ENCODE data around the gene DIPK1B. TPM values are rescaled to one million over a fixed set of nuclear protein-coding genes. Genes with fewer than 3 reads are reported as not detected.

DIPK1B gene
- total RNA-seq, 1 donor from 2014 or later, result 52.9 TPM

DNA sequence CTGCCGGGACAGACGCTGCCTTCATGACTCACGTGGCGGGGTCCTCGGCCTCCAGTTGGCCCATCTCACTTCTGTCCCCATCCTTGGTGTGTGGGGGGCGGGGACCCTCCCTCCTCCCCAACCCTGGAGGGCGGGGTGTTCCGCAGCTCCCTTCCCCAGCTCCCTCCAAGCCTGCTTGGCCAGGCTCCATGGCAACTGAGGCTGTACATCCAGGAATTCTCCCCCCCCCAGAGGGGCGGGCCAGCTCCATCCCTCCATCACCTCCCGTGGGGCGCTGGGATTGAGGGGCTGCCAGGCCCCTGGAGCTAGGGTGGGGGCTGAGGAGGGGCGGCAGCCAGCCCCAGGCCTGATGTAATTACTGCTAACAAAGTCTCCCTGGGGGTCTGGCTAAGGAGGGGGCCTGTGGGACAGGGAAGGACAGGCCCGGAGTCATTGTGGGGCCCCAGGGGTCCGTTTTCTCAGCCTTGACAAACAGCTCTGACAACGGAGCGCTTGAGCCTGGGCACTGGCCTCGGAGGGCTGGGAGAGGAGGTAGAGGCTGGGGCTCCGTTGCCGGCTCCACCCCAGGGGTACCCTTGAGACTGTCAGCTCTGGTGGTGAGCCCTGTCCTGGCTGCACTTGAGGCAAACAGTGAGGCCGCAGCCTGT, 8.0 kb downstream of the DIPK1B start:
- H3K27ac Mint-ChIP-seq, result no peak overlapping the region
- peaks cover 3% of the 10 kb centered on the region for H3K4me1 Mint-ChIP-seq (ENCODE audit: low read depth)
- no peak overlapping the region for H3K4me3 Mint-ChIP-seq (ENCODE audit: low read depth)
- H3K36me3 Mint-ChIP-seq (ENCODE audit: insufficient read depth), result peaks cover 15% of the 10 kb centered on the region
- no peak for DNase-seq (ENCODE audit: low spot score, unreplicated experiment)
- no peaks in the 10 kb centered on the region for H3K27me3 Mint-ChIP-seq
- no peaks in the 10 kb centered on the region for H3K9me3 Mint-ChIP-seq (ENCODE audit: low read depth)
- TF ChIP-seq, protein P1, sequence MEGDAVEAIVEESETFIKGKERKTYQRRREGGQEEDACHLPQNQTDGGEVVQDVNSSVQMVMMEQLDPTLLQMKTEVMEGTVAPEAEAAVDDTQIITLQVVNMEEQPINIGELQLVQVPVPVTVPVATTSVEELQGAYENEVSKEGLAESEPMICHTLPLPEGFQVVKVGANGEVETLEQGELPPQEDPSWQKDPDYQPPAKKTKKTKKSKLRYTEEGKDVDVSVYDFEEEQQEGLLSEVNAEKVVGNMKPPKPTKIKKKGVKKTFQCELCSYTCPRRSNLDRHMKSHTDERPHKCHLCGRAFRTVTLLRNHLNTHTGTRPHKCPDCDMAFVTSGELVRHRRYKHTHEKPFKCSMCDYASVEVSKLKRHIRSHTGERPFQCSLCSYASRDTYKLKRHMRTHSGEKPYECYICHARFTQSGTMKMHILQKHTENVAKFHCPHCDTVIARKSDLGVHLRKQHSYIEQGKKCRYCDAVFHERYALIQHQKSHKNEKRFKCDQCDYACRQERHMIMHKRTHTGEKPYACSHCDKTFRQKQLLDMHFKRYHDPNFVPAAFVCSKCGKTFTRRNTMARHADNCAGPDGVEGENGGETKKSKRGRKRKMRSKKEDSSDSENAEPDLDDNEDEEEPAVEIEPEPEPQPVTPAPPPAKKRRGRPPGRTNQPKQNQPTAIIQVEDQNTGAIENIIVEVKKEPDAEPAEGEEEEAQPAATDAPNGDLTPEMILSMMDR (IDR thresholded peaks at IDR 0.05; ENCODE audit: unreplicated experiment), result no peak

DNA sequence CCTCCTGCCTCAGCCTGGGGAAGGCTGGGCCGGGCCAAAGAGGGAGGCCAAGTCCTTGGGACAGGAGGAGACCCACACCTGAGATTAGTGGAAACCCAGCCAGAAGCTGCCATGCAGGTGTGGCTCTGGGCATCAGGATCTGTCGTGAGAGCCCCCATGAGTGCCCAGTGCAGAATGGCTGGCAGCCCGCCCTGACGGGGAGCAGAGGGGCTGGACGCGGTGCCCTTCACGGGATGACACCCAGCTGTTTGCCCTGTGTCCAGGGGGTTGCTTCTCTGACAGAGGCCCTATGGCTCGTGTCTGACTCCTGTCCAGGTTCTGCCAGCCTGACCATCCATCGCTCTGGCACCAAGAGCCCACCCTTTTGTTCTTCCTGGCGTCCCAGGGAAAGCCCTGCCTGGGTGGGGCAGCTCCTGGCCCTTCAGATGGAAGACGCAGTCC, 8.5 kb downstream of the DIPK1B start:
- H3K27me3 Mint-ChIP-seq, result no peaks in the 10 kb centered on the region
- H3K4me3 Mint-ChIP-seq (ENCODE audit: low read depth), result no peak overlapping the region
- H3K9me3 Mint-ChIP-seq (ENCODE audit: low read depth), result no peaks in the 10 kb centered on the region
- peaks cover 7% of the 10 kb centered on the region for H3K4me1 Mint-ChIP-seq (ENCODE audit: low read depth)
- TF ChIP-seq, protein P1 (IDR thresholded peaks at IDR 0.05; ENCODE audit: unreplicated experiment), result no peak
- H3K27ac Mint-ChIP-seq, result no peak overlapping the region
- DNase-seq (ENCODE audit: low spot score, unreplicated experiment), result no peak
- H3K36me3 Mint-ChIP-seq (ENCODE audit: insufficient read depth), result peaks cover 13% of the 10 kb centered on the region

DNA sequence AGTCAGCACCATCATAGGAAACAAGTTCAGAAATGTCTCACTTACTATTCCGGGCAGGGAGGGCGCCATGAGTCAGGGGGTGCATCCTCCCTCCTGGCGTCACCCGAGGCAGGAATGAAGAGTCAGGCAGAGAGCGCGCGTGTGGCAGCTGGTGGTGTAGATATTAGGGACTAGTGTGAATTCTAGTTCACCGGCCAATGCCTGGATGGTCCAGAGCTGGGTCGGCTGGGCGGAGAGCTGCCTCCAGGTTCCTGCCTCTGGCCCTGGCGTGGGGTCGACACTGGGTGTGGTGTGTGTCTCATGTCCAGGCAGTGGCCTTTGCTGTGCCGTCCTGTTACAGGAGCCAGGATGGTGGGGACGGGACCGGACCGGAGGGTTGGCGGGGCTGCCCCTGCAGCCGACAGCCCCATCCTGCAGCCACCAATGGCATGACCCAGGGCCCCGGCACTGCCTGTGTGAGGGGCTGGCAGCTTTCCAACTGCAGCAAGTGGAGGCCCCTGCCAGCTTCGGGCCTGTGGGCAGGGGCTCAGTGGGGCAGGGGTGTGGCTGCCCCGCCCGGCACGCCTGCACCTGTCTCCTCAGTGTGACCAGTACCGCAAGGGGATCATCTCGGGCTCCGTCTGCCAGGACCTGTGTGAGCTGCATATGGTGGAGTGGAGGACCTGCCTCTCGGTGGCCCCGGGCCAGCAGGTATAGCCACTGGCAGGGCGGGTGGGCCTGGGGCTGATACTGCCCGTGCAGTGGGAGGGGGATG, 9.1 kb downstream of the DIPK1B start:
- DNase-seq (ENCODE audit: low spot score, unreplicated experiment), result no peak
- peaks cover 13% of the 10 kb centered on the region for H3K4me1 Mint-ChIP-seq (ENCODE audit: low read depth)
- H3K36me3 Mint-ChIP-seq (ENCODE audit: insufficient read depth), result peaks cover 13% of the 10 kb centered on the region
- H3K27ac Mint-ChIP-seq, result no peak overlapping the region
- TF ChIP-seq, protein P1 (IDR thresholded peaks at IDR 0.05; ENCODE audit: unreplicated experiment), result no peak
- H3K4me3 Mint-ChIP-seq (ENCODE audit: low read depth), result no peak overlapping the region
- H3K27me3 Mint-ChIP-seq, result no peaks in the 10 kb centered on the region
- no peaks in the 10 kb centered on the region for H3K9me3 Mint-ChIP-seq (ENCODE audit: low read depth)

- DNase-seq (ENCODE audit: low spot score, unreplicated experiment), result no peak
- peaks cover 14% of the 10 kb centered on the region for H3K36me3 Mint-ChIP-seq (ENCODE audit: insufficient read depth)
- H3K4me3 Mint-ChIP-seq (ENCODE audit: low read depth), result no peak overlapping the region
- no peaks in the 10 kb centered on the region for H3K9me3 Mint-ChIP-seq (ENCODE audit: low read depth)
- no peak overlapping the region for H3K27ac Mint-ChIP-seq
- H3K27me3 Mint-ChIP-seq, result no peaks in the 10 kb centered on the region
- H3K4me1 Mint-ChIP-seq (ENCODE audit: low read depth), result peaks cover 19% of the 10 kb centered on the region
- TF ChIP-seq, protein P1 (IDR thresholded peaks at IDR 0.05; ENCODE audit: unreplicated experiment), result no peak
Measured at GRCh38 chr9:136722093-136722968, 10.0 kb downstream of the DIPK1B start.

DNA sequence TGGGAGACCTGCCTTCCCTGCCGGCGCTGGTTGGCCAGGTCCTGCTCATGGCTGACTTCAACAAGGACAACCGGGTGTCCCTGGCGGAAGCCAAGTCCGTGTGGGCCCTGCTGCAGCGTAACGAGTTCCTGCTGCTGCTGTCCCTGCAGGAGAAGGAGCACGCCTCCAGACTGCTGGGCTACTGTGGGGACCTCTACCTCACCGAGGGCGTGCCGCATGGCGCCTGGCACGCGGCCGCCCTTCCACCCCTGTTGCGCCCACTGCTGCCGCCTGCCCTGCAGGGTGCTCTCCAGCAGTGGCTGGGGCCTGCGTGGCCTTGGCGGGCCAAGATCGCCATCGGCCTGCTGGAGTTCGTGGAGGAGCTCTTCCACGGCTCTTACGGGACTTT, 10.6 kb downstream of the DIPK1B start:
- Mint-ChIP-seq H3K9me3 (ENCODE audit: low read depth) (no peaks in the 10 kb centered on the region), H3K36me3 (ENCODE audit: insufficient read depth) (peaks cover 14% of the 10 kb centered on the region), H3K4me3 (ENCODE audit: low read depth) (no peak overlapping the region), H3K27ac (no peak overlapping the region), H3K4me1 (ENCODE audit: low read depth) (peaks cover 20% of the 10 kb centered on the region), H3K27me3 (no peaks in the 10 kb centered on the region)
- TF ChIP-seq, protein P1 (IDR thresholded peaks at IDR 0.05; ENCODE audit: unreplicated experiment), result no peak
- no peak for DNase-seq (ENCODE audit: low spot score, unreplicated experiment)

Measured in progenitor cell of endocrine pancreas (in vitro differentiated cells).